CD14-positive monocyte (primary cell): ENCODE measurements around the gene DCLK1. TPM values are rescaled to one million over a fixed set of nuclear protein-coding genes. Genes with fewer than 3 reads are reported as not detected.

Experiments used
- DNase-seq, 3 donors: peaks; one replicate each; pipeline ENCODE4 v3.0.0-alpha.2; 2011 to 2022
- H2AFZ ChIP-seq: 2 replicates; pipeline ENCODE4 v1.6.0; 2012; ENCODE audit warnings: mild to moderate bottlenecking, low read depth, low read length, inconsistent platforms; ENCODE audit not compliant: insufficient read depth, poor library complexity, severe bottlenecking
- H3K27ac ChIP-seq, 2 donors: 1 replicate in 1 of 2; 2 replicates in 1 of 2; pipeline ENCODE4 v1.5.1; 2012 to 2013; ENCODE audit warnings: low read length in 2 of 2, control low read depth in 1 of 2, inconsistent platforms in 1 of 2, low read depth in 1 of 2, mild to moderate bottlenecking in 1 of 2
- H3K27me3 ChIP-seq, 2 donors: one replicate each; pipeline versions ENCODE4 v1.6.0 to v1.6.1; 2011 to 2013; ENCODE audit warnings: low read length in 2 of 2; ENCODE audit not compliant: control insufficient read depth in 2 of 2, insufficient read depth in 2 of 2
- H3K36me3 ChIP-seq, 2 donors: replicated peaks in 1 of 2; 1 replicate in 1 of 2; 2 replicates in 1 of 2; pipeline versions ENCODE4 v1.5.1 to v1.6.1; 2012 to 2013; ENCODE audit warnings: low read length in 2 of 2, control low read depth in 1 of 2, inconsistent platforms in 1 of 2, mild to moderate bottlenecking in 1 of 2; ENCODE audit not compliant: insufficient read depth in 2 of 2, control insufficient read depth in 1 of 2
- H3K4me1 ChIP-seq, 2 donors: 1 replicate in 1 of 2; 2 replicates in 1 of 2; pipeline versions ENCODE4 v1.5.1 to v1.6.1; 2012 to 2013; ENCODE audit warnings: low read length in 2 of 2, control low read depth in 1 of 2, inconsistent platforms in 1 of 2, mild to moderate bottlenecking in 1 of 2, moderate library complexity in 1 of 2; ENCODE audit not compliant: insufficient read depth in 2 of 2, control insufficient read depth in 1 of 2
- H3K4me2 ChIP-seq: replicated peaks from 2 replicates; pipeline ENCODE3; 2012; ENCODE audit warnings: low read length, moderate library complexity, mild to moderate bottlenecking; ENCODE audit not compliant: poor library complexity, severe bottlenecking; ENCODE audit errors: extremely low read depth
- H3K4me3 ChIP-seq, 3 experiments: fragments of 200-600 bp in 1 of 3; sonication (generic) in 1 of 3; replicated peaks in 1 of 3; 1 replicate in 2 of 3; 2 replicates in 1 of 3; pipeline ENCODE4 v1.5.1; 2011 to 2013; ENCODE audit warnings: low read length in 3 of 3, mild to moderate bottlenecking in 3 of 3, control low read depth in 2 of 3, low read depth in 2 of 3, inconsistent platforms in 1 of 3, moderate library complexity in 1 of 3
- H3K79me2 ChIP-seq: 2 replicates; pipeline ENCODE4 v1.6.0; 2012; ENCODE audit warnings: mild to moderate bottlenecking, control low read depth, inconsistent platforms, low read length, moderate library complexity; ENCODE audit not compliant: insufficient read depth
- H3K9ac ChIP-seq: 2 replicates; pipeline ENCODE4 v1.6.0; 2017; ENCODE audit warnings: low read length, mild to moderate bottlenecking; ENCODE audit not compliant: insufficient read depth, poor library complexity, severe bottlenecking
- H3K9me3 ChIP-seq, 2 donors: replicated peaks in 1 of 2; 1 replicate in 1 of 2; 2 replicates in 1 of 2; pipeline versions ENCODE4 v1.5.1 to v1.6.1; 2012 to 2013; ENCODE audit warnings: low read length in 2 of 2, control low read depth in 1 of 2; ENCODE audit not compliant: control insufficient read depth in 1 of 2, insufficient read depth in 1 of 2
- H4K20me1 ChIP-seq: 2 replicates; pipeline ENCODE4 v1.6.0; 2012; ENCODE audit warnings: mild to moderate bottlenecking, low read length, control low read depth, moderate library complexity; ENCODE audit not compliant: insufficient read depth
- H3K27ac Mint-ChIP-seq, 7 donors: one replicate each; pipeline ENCODE4 v1.8.0; 2020; ENCODE audit warnings: mild to moderate bottlenecking in 7 of 7, mixed read lengths in 7 of 7, moderate library complexity in 6 of 7, inconsistent platforms in 2 of 7
- H3K27me3 Mint-ChIP-seq, 3 donors: one replicate each; pipeline ENCODE4 v1.8.0; 2021 to 2022; ENCODE audit warnings: low read depth in 3 of 3, mild to moderate bottlenecking in 3 of 3, mixed read lengths in 3 of 3, moderate library complexity in 3 of 3, inconsistent platforms in 1 of 3
- H3K36me3 Mint-ChIP-seq, 2 donors: one replicate each; pipeline ENCODE4 v1.8.0; 2020; ENCODE audit warnings: mixed read lengths in 2 of 2, inconsistent platforms in 1 of 2, mild to moderate bottlenecking in 1 of 2
- H3K4me1 Mint-ChIP-seq: one replicate; pipeline ENCODE4 v1.8.0; 2020; ENCODE audit warnings: mild to moderate bottlenecking, mixed read lengths
- H3K4me3 Mint-ChIP-seq, 2 donors: one replicate each; pipeline ENCODE4 v1.8.0; 2020; ENCODE audit warnings: mild to moderate bottlenecking in 2 of 2, mixed read lengths in 2 of 2, moderate library complexity in 1 of 2
- H3K9me3 Mint-ChIP-seq, 7 donors: one replicate each; pipeline ENCODE4 v1.8.0; 2020 to 2022; ENCODE audit warnings: mixed read lengths in 7 of 7, mild to moderate bottlenecking in 6 of 7, moderate library complexity in 6 of 7, inconsistent platforms in 2 of 7
- CTCF ChIP-seq: fragments of 200-600 bp; IDR thresholded peaks from one replicate; pipeline ENCODE4 v1.8.0; 2022; ENCODE audit warnings: antibody characterized with exemption, mild to moderate bottlenecking
- WGBS: methylation state at CpG from one replicate; pipeline ENCODE4 v1.1.5; 2013; ENCODE audit warnings: missing lambda C conversion rate; ENCODE audit not compliant: insufficient coverage; 5-methylcytosine and 5-hydroxymethylcytosine counted together
- intact Hi-C, 2 donors: fragments of 100-400 bp; cut with micrococcal nuclease; formaldehyde crosslinking; loops; one replicate each; pipeline versions ENCODE4 v1.15.0 to v1.15.1; 2023
- polyA plus RNA-seq, 3 donors: library from polyadenylated mRNA; depleted of rRNA in 1 of 3; unstranded in 2 of 3; stranded (reverse) in 1 of 3; fragments of 300-500 nt in 2 of 3; fragments of >200 nt in 1 of 3; fragmentation: Illumina TruSeq in 2 of 3; gene quantifications; 1 replicate in 2 of 3; 2 replicates in 1 of 3; pipeline ENCODE4 v1.2.3, GENCODE V29; 2012 to 2021

The DCLK1 gene
- polyA plus RNA-seq, 3 donors = not detected

GRCh38 chr13:36107521-36107920 is 23.7 kb downstream of the DCLK1 start:
- intact Hi-C loops = no loop called here
- H3K27ac ChIP-seq = no peak overlapping the region
- TF ChIP-seq CTCF = no peak
- H3K9me3 ChIP-seq = no peaks in the 10 kb centered on the region
- no peak overlapping the region for H3K27ac Mint-ChIP-seq
- H3K4me1 ChIP-seq = no peaks in the 10 kb centered on the region
- peaks cover 0 to 13% (median 0%) of the 10 kb centered on the region in 7 donors for H3K9me3 Mint-ChIP-seq
- no peak overlapping the region for H3K4me3 Mint-ChIP-seq
- H3K9ac ChIP-seq = no peak overlapping the region
- no peaks in the 10 kb centered on the region for H3K4me1 Mint-ChIP-seq
- H2AFZ ChIP-seq = no peak overlapping the region
- H3K4me2 ChIP-seq = no peak overlapping the region
- no peaks in the 10 kb centered on the region for H4K20me1 ChIP-seq
- no peaks in the 10 kb centered on the region for H3K36me3 ChIP-seq
- H3K79me2 ChIP-seq = no peaks in the 10 kb centered on the region
- no peak overlapping the region for H3K4me3 ChIP-seq
- no peaks in the 10 kb centered on the region for H3K36me3 Mint-ChIP-seq
- H3K27me3 ChIP-seq = no peaks in the 10 kb centered on the region
- no peak for DNase-seq
- WGBS = no CpG with 5 or more reads among the region's 1 CpG
- peaks cover 0 to 4% (median 2%) of the 10 kb centered on the region in 3 donors for H3K27me3 Mint-ChIP-seq

- H4K20me1 ChIP-seq = no peaks in the 10 kb centered on the region
- no peak overlapping the region for H3K4me2 ChIP-seq
- WGBS = 54% methylated on average over 2 of the region's 3 CpGs
- intact Hi-C loops = no loop called here
- no peaks in the 10 kb centered on the region for H3K27me3 ChIP-seq
- no peak overlapping the region for H3K4me3 Mint-ChIP-seq
- H3K4me3 ChIP-seq = no peak overlapping the region
- no peak overlapping the region for H2AFZ ChIP-seq
- no peaks in the 10 kb centered on the region for H3K9me3 ChIP-seq
- no peak overlapping the region for H3K9ac ChIP-seq
- no peaks in the 10 kb centered on the region for H3K79me2 ChIP-seq
- TF ChIP-seq CTCF = no peak
- H3K27ac ChIP-seq = no peak overlapping the region
- no peaks in the 10 kb centered on the region for H3K4me1 Mint-ChIP-seq
- H3K4me1 ChIP-seq = no peaks in the 10 kb centered on the region
- no peaks in the 10 kb centered on the region for H3K36me3 Mint-ChIP-seq
- no peak overlapping the region for H3K27ac Mint-ChIP-seq
- DNase-seq = no peak
- H3K27me3 Mint-ChIP-seq = peaks cover 0 to 2% (median 2%) of the 10 kb centered on the region in 3 donors
- H3K36me3 ChIP-seq = no peaks in the 10 kb centered on the region
- peaks cover 0 to 8% (median 2%) of the 10 kb centered on the region in 7 donors for H3K9me3 Mint-ChIP-seq
Measured at GRCh38 chr13:36105726-36106125, 25.5 kb downstream of the DCLK1 start.
